HG03457 (cell line): ENCODE measurements around the gene TKTL2.

Experiments used
- ATAC-seq: cut with Tn5 transposase; IDR thresholded peaks from one replicate; pipeline ENCODE4 v1.9.1; 2021; ENCODE audit warnings: moderate number of reproducible peaks; ENCODE audit not compliant: unreplicated experiment

The TKTL2 gene

GRCh38 chr4:163473576-163473975 lies at the start of gene TKTL2:
TKTL2 (minus strand) TSS chr4:163473754; CDS start chr4:163473734, 20 bp downstream.
- ATAC-seq: no peak

DNA sequence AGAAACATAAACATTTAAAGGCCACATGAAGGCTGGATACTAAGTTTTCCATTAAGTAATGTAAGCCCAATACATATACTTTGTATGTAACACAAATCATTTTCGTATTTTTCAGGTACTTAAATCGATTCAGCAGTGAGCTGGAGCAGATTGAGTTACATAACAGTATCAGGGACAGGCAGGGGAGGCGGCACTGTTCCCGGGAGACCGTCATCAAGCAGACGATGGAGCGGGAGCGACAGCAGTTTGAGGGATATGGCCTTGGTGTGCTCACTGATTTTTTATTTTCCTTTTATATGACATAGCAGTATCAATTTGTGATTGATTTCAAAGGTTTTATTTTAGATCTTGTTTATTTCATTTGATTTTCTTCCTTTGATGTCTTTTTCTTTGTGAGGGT lies 41.6 kb upstream of the TKTL2 start:
- ATAC-seq: no peak

- no peak for ATAC-seq
These were observed 31.8 kb upstream of the TKTL2 start for GRCh38 chr4:163505374-163505773.

DNA sequence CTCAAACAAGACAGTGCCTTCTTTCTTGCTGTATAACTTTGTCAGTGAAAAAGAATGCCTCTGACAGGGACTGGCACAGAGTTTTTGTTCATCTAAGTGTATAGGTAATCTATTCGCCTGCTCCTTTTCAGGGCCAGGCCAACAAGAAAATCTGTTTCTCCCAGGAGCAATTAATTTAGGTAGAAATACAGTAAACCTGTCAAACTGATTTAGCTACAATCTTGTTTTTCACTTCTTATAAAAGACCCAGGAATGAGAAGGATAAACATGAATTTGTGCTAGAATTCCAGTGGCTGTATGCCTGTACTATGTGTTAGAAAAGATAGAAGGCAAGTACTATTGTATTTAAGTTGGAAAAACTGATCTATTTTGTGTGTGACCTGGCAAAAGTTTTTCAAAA lies 27.0 kb upstream of the TKTL2 start:
- no peak for ATAC-seq

DNA sequence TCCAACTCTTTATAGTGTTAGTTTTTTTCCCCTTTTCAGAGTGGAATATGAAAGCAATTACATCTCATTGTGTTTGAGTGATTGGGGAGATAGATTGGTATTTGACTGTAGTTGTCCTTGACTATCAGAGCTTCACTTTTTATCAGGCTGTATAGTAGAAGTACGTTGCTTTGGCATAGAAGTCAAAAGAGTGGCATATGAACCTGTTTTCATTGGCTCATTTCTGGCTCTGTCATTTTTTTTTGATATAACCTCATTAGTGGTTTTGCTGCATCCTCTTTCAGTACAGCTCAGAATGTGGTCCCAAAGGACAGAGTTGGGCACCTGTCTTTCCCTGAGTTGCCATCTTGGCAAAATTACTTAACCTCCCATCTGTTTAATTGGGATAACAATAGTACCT lies 22.3 kb upstream of the TKTL2 start:
- peak; percentile 39 for ATAC-seq

GRCh38 chr4:163494360-163495241 lies 21.0 kb upstream of the TKTL2 start, which contains the start of gene TMA16:
TMA16 (plus strand) TSS chr4:163494690; CDS start chr4:163494802, 112 bp downstream.
- ATAC-seq: peak; percentile 75

DNA sequence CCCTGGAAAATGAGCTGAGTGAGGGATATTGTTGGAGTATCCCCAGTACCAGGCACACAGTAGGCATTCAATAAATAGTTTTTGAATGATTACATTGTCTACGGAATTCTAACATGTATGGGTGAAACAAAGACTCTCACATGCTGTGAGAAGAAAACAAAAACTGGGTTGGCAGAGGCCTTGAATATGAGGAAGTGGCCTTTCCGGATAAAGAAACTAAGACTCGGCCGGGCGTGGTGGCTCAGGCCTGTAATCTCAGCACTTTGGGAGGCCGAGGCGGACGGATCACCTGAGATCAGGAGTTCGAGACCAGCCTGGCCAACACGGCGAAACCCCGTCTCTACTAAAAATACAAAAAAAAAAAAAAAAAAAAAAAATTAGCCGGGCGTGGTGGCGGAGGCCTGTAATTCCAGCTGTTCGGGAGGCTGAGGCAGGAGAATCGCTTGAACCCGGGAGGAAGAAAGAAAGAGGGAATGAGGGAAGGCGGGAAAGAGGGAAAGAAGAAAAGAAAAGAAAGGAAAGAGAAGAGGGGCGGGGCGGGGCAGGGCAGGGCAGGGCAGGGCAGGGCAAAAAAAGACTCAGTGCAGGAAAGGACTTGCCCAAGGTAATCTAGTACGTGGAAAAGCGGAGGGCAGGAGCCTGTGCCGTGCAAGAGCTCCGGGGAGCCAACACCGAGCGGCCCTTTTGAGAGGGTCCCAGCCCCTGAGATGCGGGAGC lies 20.2 kb upstream of the TKTL2 start:
- no peak for ATAC-seq

- ATAC-seq: no peak
These were observed 19.5 kb upstream of the TKTL2 start for GRCh38 chr4:163492951-163493504.

GRCh38 chr4:163489929-163490328 lies 16.4 kb upstream of the TKTL2 start:
- no peak for ATAC-seq

DNA sequence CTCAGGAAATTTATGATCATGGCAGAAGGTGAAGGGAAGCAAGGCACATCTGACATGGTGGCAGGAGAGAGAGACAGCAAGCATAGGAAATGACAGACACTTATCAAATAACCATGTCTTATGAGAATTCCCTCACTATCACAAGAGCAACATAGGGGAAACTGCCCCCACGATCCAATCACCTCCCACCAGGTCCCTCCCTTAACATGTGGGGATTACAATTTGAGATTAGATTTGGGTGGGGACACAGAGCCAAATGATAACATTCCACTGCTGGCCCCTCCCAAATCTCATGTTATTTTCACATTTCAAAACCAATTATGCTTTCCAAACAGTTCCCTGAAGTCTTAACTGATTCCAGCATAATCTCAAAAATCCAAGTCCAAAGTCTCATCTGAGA lies 12.8 kb upstream of the TKTL2 start:
- ATAC-seq: no peak

GRCh38 chr4:163485589-163485988 lies 12.0 kb upstream of the TKTL2 start:
- ATAC-seq: no peak

DNA sequence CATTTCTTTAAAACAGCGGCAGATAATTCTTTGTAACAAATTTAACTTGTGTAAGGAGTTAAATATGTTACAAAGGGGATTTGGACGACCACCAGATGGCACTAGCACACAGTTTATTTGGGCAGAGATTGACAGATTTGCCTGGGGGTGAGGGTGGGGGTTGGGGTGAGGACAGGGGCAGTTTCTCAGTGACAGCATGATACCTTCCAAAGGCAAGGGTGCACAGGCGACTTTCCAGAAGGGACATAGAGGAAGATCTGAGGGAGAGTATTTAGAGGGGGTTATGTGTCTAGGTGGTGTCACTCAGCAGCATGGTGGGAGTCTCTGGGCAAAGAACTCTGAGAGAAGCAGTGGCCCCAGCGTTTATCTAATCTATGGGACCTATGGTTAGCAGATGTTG lies 11.4 kb upstream of the TKTL2 start:
- no peak for ATAC-seq

- no peak for ATAC-seq
These were observed 8.6 kb upstream of the TKTL2 start for GRCh38 chr4:163482190-163482589.

DNA sequence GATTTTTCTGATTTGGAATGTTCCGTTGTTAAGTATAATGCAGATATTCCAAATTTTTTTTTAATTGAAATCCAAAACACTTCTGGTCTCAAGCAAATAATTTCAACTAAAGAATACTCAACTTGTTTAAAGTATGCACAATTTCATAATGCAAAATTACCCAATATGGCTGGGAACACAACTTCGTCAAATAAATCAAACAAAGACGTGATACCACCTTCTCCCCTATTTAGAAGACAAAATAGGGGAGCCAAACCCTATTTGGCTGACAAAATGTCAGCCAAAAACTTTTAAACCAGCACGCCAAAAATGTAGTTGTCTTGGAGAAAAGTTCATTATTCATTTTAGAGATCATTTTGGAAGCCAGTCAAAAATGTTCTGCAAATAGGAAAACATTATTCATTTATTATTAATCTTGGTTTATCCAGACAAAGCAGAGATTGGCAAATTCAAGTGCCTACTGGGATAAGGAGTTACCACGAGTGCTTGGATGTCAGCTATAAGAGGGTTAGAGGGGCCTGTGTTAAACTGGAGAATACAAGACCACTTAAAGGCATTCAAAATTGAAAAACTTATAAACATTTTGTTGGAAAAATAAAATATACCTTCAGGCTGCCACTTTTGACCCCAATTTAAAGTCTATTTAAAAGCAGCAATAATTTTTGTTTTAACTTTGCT lies 3.3 kb upstream of the TKTL2 start:
- ATAC-seq: no peak

DNA sequence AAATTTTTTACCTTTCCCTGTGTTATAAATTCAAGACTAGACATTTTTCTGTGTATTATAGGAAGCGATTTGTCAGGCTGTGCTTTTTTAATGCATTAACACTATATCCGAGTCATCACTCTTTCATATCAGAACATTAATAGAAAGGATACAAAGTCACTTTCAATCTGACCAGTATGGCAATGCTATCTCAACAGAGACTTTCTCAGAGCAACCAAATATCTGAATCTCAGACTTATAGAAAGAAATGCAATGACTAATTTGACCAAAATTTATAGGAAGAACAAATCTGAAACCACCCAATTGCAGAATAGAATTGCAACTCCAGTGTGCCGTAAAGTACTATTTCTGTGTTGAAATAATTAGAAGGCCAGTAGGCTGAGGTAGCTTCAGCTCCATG lies 473 bp upstream of the TKTL2 start:
- no peak for ATAC-seq

- ATAC-seq: no peak
These were observed 424 bp downstream of the TKTL2 start for GRCh38 chr4:163473130-163473529.

DNA sequence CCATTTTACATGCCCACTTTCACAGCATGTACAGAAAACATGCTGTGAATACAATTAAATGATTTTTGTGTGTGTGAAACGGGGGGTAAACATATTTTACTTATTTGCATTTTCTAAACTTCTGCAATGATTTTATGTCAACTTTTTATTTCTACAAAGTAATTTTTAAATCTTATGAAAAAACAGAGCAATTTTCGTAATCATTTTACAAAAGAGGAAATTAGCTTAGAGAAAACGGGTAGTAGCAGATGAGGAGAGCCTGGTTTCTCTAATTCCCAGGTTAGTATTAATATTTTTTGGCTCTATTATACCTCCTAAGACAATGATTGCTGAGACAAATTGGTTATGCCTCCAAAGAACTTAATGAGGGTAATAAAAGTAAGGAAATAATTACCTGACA lies 3.2 kb downstream of the TKTL2 start:
- ATAC-seq: no peak

DNA sequence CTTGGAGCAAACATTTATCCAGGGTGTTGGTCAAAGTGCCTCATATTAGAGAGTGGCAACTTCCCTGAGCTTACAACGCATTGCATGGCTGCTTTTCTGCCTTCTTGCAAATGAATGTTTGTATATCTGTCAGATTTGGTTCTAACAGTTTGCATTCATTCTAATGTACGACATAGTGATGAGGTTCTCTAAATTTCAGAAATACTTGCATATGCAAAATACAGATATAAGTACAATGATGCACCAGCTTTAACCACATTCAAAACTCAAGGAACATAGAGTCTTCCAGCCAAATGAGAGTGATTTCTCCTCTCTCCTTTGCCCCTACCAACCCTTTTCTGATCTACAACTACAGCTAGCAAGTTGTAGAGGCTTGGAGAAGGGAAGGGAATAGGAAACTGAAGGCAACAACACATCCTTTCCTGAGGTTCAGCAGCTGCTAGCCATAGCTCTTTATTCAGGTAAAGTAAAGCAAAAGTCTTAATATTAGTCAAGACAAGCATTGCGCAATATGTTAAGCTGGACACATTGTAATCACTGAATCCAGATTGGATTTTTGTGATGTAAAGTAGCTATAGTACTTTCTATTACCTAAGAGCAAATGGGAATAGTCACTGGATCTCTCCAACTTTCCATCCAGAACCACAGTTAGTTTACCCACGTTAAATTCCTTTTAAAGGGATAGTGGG lies 6.3 kb downstream of the TKTL2 start:
- ATAC-seq: no peak

DNA sequence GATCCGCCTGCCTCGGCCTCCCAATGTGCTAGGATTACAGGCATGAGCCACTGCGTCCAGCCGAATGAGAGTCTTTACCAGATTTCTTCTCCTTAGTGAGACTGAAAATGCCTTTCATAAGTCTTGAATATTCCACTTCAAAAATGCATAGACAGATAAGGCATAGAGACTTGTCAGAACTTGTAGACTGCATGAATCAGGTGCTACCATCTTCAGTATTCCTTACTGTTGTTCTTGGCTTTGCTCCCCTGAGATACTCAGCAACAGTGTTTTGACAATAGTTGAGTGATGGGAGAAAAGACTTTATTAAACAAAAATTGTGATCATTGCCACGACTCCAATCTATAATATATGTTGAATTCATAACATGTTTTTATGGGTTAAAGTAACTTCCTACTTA lies 11.0 kb downstream of the TKTL2 start:
- ATAC-seq: no peak

- no peak for ATAC-seq
These were observed 24.9 kb downstream of the TKTL2 start for GRCh38 chr4:163448540-163449203.
